Peyer's patch (tissue), 4 donors: Measurements from ENCODE around the gene MPC2. TPM values are rescaled to one million over a fixed set of nuclear protein-coding genes. Genes with fewer than 3 reads are reported as not detected.
"Not testable (repeated sequence)": the region's sequence is repeated elsewhere in the genome, so short reads cannot be mapped to it uniquely, and the experiment has no call there.

ENCODE experiments used
- DNase-seq, 3 donors: peaks; one replicate each; pipeline ENCODE4 v3.0.0-alpha.2; 2017 to 2019
- H3K27ac ChIP-seq, 4 donors: fragments of 200-600 bp; sonication (generic); one replicate each; pipeline ENCODE4 v1.5.1; 2016 to 2019
- H3K27me3 ChIP-seq, 2 donors: fragments of 200-600 bp; sonication (generic); one replicate each; pipeline ENCODE4 v1.5.1; 2019
- H3K36me3 ChIP-seq, 3 donors: fragments of 200-600 bp; sonication (generic); one replicate each; pipeline ENCODE4 v1.5.1; 2016 to 2019
- H3K4me1 ChIP-seq, 4 donors: fragments of 200-600 bp; sonication (generic); one replicate each; pipeline ENCODE4 v1.5.1; 2016 to 2019
- H3K4me3 ChIP-seq, 4 donors: fragments of 200-600 bp; sonication (generic); 1 replicate in 3 of 4; 2 replicates in 1 of 4; pipeline ENCODE4 v1.5.1; 2016 to 2019; ENCODE audit warnings: mild to moderate bottlenecking in 1 of 4
- H3K9me3 ChIP-seq, 4 donors: fragments of 200-600 bp; sonication (generic); one replicate each; pipeline ENCODE4 v1.5.1; 2016 to 2019; ENCODE audit warnings: mild to moderate bottlenecking in 1 of 4
- CTCF ChIP-seq, 6 experiments: fragments of 450-650 bp in 4 of 6; fragments of 200-600 bp in 2 of 6; sonication (generic) in 1 of 6; IDR thresholded peaks; one replicate each; pipeline ENCODE4 v1.5.1; 2017 to 2019; ENCODE audit warnings: antibody characterized with exemption in 6 of 6, mild to moderate bottlenecking in 3 of 6, moderate library complexity in 1 of 6
- POLR2A ChIP-seq, 2 donors: fragments of 450-650 bp; IDR thresholded peaks; one replicate each; pipeline ENCODE4 v1.5.1; 2017; ENCODE audit warnings: antibody characterized with exemption in 2 of 2, mild to moderate bottlenecking in 2 of 2, moderate library complexity in 2 of 2
- total RNA-seq, 4 donors: library from RNA; depleted of rRNA; stranded (reverse); fragments of >200 nt; gene quantifications; one replicate each; pipeline ENCODE4 v1.1.0, GENCODE V29; 2016

Gene MPC2
- total RNA-seq, 4 donors from 2014 or later, result 31.6 to 93.9 (median 61.6) TPM

DNA sequence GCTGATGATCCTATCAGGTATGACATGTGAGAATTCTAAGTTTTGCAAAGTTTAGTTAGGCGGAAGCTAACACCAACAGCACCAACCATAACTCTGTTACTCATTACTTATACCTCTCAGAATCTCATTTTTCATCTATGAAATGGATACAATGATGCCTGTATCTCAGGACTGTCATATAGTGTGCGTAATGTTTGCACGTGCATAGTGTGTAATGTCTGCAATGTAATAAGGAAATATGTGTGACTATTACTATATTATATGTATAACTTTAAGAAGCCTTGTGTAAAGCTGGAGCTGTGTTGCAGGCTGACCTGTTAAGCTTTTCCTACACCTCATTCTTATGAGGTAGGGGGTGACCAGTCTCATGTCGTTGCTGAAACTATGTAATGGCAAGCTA is 36.0 kb downstream of the MPC2 start:
- H3K9me3 ChIP-seq, result no peaks in the 10 kb centered on the region
- no peaks in the 10 kb centered on the region for H3K4me1 ChIP-seq
- DNase-seq, result no peak
- no peak overlapping the region for H3K27ac ChIP-seq
- no peaks in the 10 kb centered on the region for H3K27me3 ChIP-seq
- TF ChIP-seq CTCF (IDR thresholded peaks at IDR 0.05), result no peak
- TF ChIP-seq POLR2A (IDR thresholded peaks at IDR 0.05), result no peak
- H3K36me3 ChIP-seq, result no peaks in the 10 kb centered on the region
- no peak overlapping the region for H3K4me3 ChIP-seq

GRCh38 chr1:167899253-167899681 is 37.6 kb downstream of the MPC2 start:
- TF ChIP-seq POLR2A (IDR thresholded peaks at IDR 0.05) (no peak), CTCF (IDR thresholded peaks at IDR 0.05) (no peak)
- Histone ChIP-seq H3K27me3 (no peaks in the 10 kb centered on the region), H3K36me3 (no peaks in the 10 kb centered on the region), H3K4me1 (no peaks in the 10 kb centered on the region), H3K27ac (no peak overlapping the region), H3K9me3 (no peaks in the 10 kb centered on the region), H3K4me3 (no peak overlapping the region)
- DNase-seq, result no peak

DNA sequence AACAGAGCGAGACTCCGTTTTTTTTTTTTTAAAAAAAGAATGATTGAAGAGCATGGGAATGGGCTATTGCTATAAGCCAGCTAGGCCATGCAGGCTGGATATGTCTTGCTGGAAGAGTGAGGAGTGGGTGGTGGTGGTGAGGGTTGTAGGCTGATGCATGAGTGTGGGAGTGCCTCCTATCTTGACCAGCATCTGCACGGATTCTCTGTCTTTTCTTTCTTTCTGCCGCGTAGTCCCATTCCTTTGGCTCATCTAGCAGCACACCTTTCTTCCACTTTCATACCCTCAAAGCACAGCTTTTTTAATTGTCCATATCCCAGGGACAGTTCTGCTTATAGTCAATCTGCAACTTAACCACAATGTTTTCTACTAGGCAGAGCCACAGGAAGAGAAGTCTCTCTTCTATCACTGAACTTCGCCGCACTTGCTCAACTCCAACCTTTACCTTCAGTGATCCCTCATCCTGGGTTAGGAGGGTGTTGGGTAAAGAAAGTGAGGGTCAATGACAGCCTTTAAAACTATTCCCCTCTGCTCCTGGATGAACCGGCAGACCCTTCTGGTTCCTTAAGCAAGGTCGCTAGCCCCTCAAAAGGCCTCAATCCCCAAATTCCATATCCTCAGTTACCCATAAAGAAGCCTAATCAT is 38.2 kb downstream of the MPC2 start:
- DNase-seq, result no peak
- no peaks in the 10 kb centered on the region for H3K4me1 ChIP-seq
- TF ChIP-seq POLR2A (IDR thresholded peaks at IDR 0.05), result no peak
- no peak for TF ChIP-seq CTCF (IDR thresholded peaks at IDR 0.05)

DNA sequence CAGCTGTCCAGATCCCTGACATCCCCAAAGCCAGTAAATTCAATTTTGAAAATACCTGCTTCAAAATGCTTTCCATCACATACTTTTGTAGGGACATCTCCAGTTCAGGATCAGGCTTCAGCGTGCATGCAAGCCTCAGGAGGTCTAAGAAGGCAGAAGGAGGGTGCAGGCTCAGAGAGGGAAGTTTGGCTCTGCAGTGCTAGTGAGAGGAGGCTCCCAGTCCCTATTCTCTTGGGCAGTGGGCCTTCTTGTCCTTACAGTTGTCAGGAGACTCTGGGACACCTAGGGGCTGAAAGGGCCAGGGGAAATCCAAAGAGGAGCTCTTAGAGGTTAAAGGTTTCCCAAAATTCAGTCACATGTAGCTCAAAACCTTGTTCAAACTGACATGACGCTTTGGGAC is 43.1 kb downstream of the MPC2 start:
- no peak overlapping the region for H3K27ac ChIP-seq
- no peaks in the 10 kb centered on the region for H3K9me3 ChIP-seq
- no peak for DNase-seq
- no peak overlapping the region for H3K4me3 ChIP-seq
- no peaks in the 10 kb centered on the region for H3K4me1 ChIP-seq
- no peaks in the 10 kb centered on the region for H3K27me3 ChIP-seq
- TF ChIP-seq POLR2A (IDR thresholded peaks at IDR 0.05) (no peak), CTCF (IDR thresholded peaks at IDR 0.05) (no peak)
- no peaks in the 10 kb centered on the region for H3K36me3 ChIP-seq

More for the DNA sequence above, 38.2 kb downstream of the MPC2 start:
- Histone ChIP-seq H3K36me3 (no peaks in the 10 kb centered on the region), H3K27me3 (no peaks in the 10 kb centered on the region), H3K4me3 (no peak overlapping the region), H3K27ac (no peak overlapping the region), H3K9me3 (no peaks in the 10 kb centered on the region)

DNA sequence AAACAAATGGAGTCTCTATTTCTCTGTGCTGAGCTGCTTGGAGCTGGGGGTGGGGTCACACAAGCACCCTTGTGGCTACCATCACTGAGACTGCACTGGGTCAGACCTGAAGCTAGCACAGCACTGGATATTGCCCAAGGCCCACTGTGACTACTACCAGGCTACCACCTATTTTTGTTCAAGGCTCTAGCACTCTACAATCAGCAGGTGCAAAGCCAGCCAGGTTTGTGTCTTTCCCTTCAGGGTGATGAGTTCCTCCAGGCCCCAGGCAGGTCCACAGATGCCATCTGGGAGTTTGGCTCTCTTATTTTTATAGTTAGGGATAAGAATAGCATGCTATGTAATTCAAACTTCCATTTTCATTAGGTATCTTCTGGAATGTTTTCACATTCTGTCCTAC is 46.5 kb downstream of the MPC2 start:
- Histone ChIP-seq H3K27me3 (no peaks in the 10 kb centered on the region), H3K4me3 (no peak overlapping the region), H3K27ac (no peak overlapping the region), H3K36me3 (no peaks in the 10 kb centered on the region), H3K4me1 (no peaks in the 10 kb centered on the region), H3K9me3 (no peaks in the 10 kb centered on the region)
- no peak for TF ChIP-seq POLR2A (IDR thresholded peaks at IDR 0.05)
- no peak for TF ChIP-seq CTCF (IDR thresholded peaks at IDR 0.05)
- DNase-seq, result no peak

- not testable (repeated sequence) for DNase-seq, H3K4me3 ChIP-seq, H3K9me3 ChIP-seq, H3K36me3 ChIP-seq, H3K27me3 ChIP-seq, H3K27ac ChIP-seq, H3K4me1 ChIP-seq
Observed at GRCh38 chr1:167887187-167887586, 49.7 kb downstream of the MPC2 start.
